AG04449 (cell line): ENCODE data around the gene STX12.
"Not testable (repeated sequence)": the region's sequence is repeated elsewhere in the genome, so short reads cannot be mapped to it uniquely, and the experiment has no call there.

ENCODE experiments used
- CTCF ChIA-PET: fragments of 350-600 bp; formaldehyde crosslinking; extraction: SDS; loops from one replicate; lab custom pipeline; 2021; ENCODE audit warnings: antibody characterized with exemption; lab: Yijun Ruan, JAX
- POLR2A ChIA-PET: fragments of 400-600, 350-600 bp; formaldehyde crosslinking; extraction: SDS; loops from one replicate; lab custom pipeline; 2020; ENCODE audit warnings: antibody characterized with exemption, inconsistent platforms; lab: Yijun Ruan, JAX
- DNase-seq: peaks from one replicate; pipeline ENCODE4 v3.0.0-alpha.2; 2010; ENCODE audit warnings: low read depth, low spot score
- H3K4me3 ChIP-seq: 2 replicates; pipeline ENCODE4 v1.5.1; 2011; ENCODE audit warnings: low read depth, mild to moderate bottlenecking, control low read depth, low read length
- TF ChIP-seq, protein P1 (sequence below): IDR thresholded peaks from one replicate; pipeline ENCODE4 v1.5.1; 2011; ENCODE audit warnings: mild to moderate bottlenecking, moderate library complexity, low read length, control low read depth, inconsistent platforms; ENCODE audit not compliant: insufficient read depth; ENCODE audit errors: missing control alignments

STX12 gene

GRCh38 chr1:27772036-27772931 is 735 bp upstream of the STX12 start:
- POLR2A ChIA-PET = interaction anchor here (0.6 to 1.6 kb wide), 14 partner anchors 9 to 809 kb away, joined by 3 to 12 read pairs (median 3); partner anchors contain the start of genes ATP5IF1, FAM76A, IFI6 and PPP1R8
- TF ChIP-seq, protein P1, sequence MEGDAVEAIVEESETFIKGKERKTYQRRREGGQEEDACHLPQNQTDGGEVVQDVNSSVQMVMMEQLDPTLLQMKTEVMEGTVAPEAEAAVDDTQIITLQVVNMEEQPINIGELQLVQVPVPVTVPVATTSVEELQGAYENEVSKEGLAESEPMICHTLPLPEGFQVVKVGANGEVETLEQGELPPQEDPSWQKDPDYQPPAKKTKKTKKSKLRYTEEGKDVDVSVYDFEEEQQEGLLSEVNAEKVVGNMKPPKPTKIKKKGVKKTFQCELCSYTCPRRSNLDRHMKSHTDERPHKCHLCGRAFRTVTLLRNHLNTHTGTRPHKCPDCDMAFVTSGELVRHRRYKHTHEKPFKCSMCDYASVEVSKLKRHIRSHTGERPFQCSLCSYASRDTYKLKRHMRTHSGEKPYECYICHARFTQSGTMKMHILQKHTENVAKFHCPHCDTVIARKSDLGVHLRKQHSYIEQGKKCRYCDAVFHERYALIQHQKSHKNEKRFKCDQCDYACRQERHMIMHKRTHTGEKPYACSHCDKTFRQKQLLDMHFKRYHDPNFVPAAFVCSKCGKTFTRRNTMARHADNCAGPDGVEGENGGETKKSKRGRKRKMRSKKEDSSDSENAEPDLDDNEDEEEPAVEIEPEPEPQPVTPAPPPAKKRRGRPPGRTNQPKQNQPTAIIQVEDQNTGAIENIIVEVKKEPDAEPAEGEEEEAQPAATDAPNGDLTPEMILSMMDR = no peak
- DNase-seq = no peak
- CTCF ChIA-PET = interaction anchor here (0.8 to 1.8 kb wide), 4 partner anchors 11 to 104 kb away, joined by 3 to 6 read pairs (median 4); no protein-coding TSS in a partner anchor
- H3K4me3 ChIP-seq = peak overlapping the region; percentile 47

GRCh38 chr1:27773826-27774445 is 917 bp downstream of the STX12 start:
- ChIA-PET CTCF (interaction anchor here (0.6 to 2.2 kb wide), 6 partner anchors 9 to 97 kb away, joined by 3 to 7 read pairs (median 4); partner anchors contain the start of gene FAM76A), POLR2A (interaction anchor here (0.6 to 1.6 kb wide), 5 partner anchors 12 to 732 kb away, joined by 3 to 9 read pairs (median 4); partner anchors contain the start of gene RCC1)
- peak overlapping the region; percentile 87 for H3K4me3 ChIP-seq
- no peak for DNase-seq
- TF ChIP-seq, protein P1 = no peak

GRCh38 chr1:27774654-27775053 is 1.6 kb downstream of the STX12 start:
- H3K4me3 ChIP-seq = peak overlapping the region; percentile 21
- no peak for DNase-seq
- ChIA-PET CTCF (interaction anchor here (0.6 to 2.2 kb wide), 7 partner anchors 9 to 104 kb away, joined by 3 to 7 read pairs (median 3); partner anchors contain the start of gene FAM76A), POLR2A (no interaction called here)
- TF ChIP-seq, protein P1 = no peak

GRCh38 chr1:27775336-27775735 is 2.3 kb downstream of the STX12 start:
- DNase-seq, POLR2A ChIA-PET, H3K4me3 ChIP-seq: not testable (repeated sequence)
- CTCF ChIA-PET = interaction anchor here (1.4 to 2.2 kb wide), 4 partner anchors 10 to 105 kb away, joined by 3 to 7 read pairs (median 4); partner anchors contain the start of gene FAM76A

DNA sequence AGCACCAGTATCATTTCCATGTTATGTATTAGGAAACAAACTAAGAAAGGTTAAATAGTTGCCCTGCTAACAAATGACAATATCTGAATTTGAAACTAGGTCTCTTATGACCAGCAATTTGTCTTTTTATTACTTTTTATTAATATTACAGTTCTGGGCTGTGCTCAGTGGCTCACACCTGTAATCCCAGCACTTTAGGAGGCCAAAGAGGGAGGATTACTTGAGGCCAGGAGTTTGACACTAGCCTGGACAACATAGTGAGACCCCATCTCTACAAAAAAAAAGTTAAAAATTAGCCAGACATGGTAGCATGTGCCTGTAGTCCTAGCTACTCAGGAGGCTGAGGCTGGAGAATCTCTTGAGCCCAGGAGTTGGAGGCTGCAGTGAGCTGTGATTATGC is 3.3 kb downstream of the STX12 start:
- DNase-seq, H3K4me3 ChIP-seq, POLR2A ChIA-PET: not testable (repeated sequence)
- CTCF ChIA-PET = interaction anchor here (0.8 to 1.8 kb wide), 4 partner anchors 9 to 106 kb away, joined by 3 to 5 read pairs (median 3); no protein-coding TSS in a partner anchor

GRCh38 chr1:27778056-27778455 is 5.0 kb downstream of the STX12 start:
- POLR2A ChIA-PET = no interaction called here
- no peak overlapping the region for H3K4me3 ChIP-seq
- TF ChIP-seq, protein P1 = no peak
- CTCF ChIA-PET = interaction anchor here (1.4 kb wide), 1 partner anchor 9 kb away, joined by 5 read pairs; no protein-coding TSS in a partner anchor
- no peak for DNase-seq
